Measurements from ENCODE around the gene RAVER1. TPM values are rescaled to one million over a fixed set of nuclear protein-coding genes. Genes with fewer than 3 reads are reported as not detected.

The RAVER1 gene
- total and polyA plus RNA-seq, 9 donors: 1.3 to 50.7 (median 32.3) TPM

GRCh38 chr19:10279737-10280442 lies 53.4 kb downstream of the RAVER1 start:
- Histone ChIP-seq H3K4me3 (no peak overlapping the region), H3K36me3 (no peaks in the 10 kb centered on the region), H3K9me3 (no peaks in the 10 kb centered on the region), H3K4me1 (ENCODE audit: insufficient read depth) (no peaks in the 10 kb centered on the region), H3K27ac (no peak overlapping the region), H3K27me3 (no peaks in the 10 kb centered on the region)
- intact Hi-C loops (cut with DNase I): no loop called here
- DNase-seq: no peak
- 87 to 89% (median 89%) methylated on average over 5 of the region's 5 CpGs for WGBS, 3 donors
- TF ChIP-seq, protein P1, sequence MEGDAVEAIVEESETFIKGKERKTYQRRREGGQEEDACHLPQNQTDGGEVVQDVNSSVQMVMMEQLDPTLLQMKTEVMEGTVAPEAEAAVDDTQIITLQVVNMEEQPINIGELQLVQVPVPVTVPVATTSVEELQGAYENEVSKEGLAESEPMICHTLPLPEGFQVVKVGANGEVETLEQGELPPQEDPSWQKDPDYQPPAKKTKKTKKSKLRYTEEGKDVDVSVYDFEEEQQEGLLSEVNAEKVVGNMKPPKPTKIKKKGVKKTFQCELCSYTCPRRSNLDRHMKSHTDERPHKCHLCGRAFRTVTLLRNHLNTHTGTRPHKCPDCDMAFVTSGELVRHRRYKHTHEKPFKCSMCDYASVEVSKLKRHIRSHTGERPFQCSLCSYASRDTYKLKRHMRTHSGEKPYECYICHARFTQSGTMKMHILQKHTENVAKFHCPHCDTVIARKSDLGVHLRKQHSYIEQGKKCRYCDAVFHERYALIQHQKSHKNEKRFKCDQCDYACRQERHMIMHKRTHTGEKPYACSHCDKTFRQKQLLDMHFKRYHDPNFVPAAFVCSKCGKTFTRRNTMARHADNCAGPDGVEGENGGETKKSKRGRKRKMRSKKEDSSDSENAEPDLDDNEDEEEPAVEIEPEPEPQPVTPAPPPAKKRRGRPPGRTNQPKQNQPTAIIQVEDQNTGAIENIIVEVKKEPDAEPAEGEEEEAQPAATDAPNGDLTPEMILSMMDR (IDR thresholded peaks at IDR 0.05): no peak
- no peak for TF ChIP-seq EP300 (IDR thresholded peaks at IDR 0.05)
- TF ChIP-seq POLR2A (IDR thresholded peaks at IDR 0.05): no peak

GRCh38 chr19:10278935-10279334 lies 54.4 kb downstream of the RAVER1 start:
- WGBS, 3 donors: 96 to 100% (median 96%) methylated on average over 1 of the region's 1 CpG
- no peaks in the 10 kb centered on the region for H3K9me3 ChIP-seq
- no peaks in the 10 kb centered on the region for H3K4me1 ChIP-seq (ENCODE audit: insufficient read depth)
- intact Hi-C loops (cut with DNase I): no loop called here
- no peaks in the 10 kb centered on the region for H3K27me3 ChIP-seq
- H3K27ac ChIP-seq: no peak overlapping the region
- H3K36me3 ChIP-seq: no peaks in the 10 kb centered on the region
- H3K4me3 ChIP-seq: no peak overlapping the region
- TF ChIP-seq EP300 (IDR thresholded peaks at IDR 0.05) (no peak), POLR2A (IDR thresholded peaks at IDR 0.05) (no peak)
- TF ChIP-seq, protein P1 (IDR thresholded peaks at IDR 0.05): no peak
- DNase-seq: no peak

DNA sequence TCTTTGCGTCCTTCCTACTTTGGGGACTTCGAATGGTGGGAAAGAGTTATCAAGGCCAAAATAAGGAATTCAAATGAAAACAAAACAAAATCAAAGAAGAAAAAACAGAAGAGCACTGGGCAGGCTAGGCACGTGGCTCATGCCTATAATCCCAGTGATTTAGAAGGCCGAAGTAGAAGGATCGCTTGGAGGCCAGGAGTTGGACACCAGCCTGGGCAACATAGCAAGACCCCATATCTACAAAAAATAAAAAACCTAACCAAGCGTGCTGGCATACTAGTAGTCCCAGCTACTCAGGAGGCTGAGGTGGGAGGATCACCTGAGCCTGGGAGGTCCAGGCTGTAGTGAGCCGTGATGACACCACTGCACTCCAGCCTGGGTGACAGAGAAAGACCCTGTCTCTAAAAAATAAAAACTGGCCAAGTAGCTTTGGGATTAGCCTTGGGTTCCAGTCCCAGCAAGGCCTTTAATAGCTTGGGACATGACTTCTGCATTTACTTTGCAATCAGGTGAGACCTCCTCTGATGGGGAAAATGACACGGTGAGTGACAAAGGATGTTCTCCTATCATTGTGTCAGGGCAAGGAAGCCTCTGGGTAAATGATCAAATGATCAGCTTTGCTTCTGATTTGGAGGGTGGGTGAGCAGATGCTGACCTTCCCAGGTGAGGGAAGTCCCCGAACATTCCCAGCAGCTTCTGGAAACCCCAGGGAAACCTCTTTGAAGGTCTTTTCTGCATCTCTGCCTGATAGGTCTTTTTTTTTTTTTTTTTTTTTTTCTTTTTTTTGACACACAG lies 55.3 kb downstream of the RAVER1 start:
- intact Hi-C loops (cut with DNase I): no loop called here
- H3K9me3 ChIP-seq: no peaks in the 10 kb centered on the region
- TF ChIP-seq EP300 (IDR thresholded peaks at IDR 0.05): no peak
- TF ChIP-seq, protein P1 (IDR thresholded peaks at IDR 0.05): no peak
- no peak for TF ChIP-seq POLR2A (IDR thresholded peaks at IDR 0.05)
- WGBS, 3 donors: 79 to 89% (median 83%) methylated on average over 9 of the region's 9 CpGs
- no peaks in the 10 kb centered on the region for H3K27me3 ChIP-seq
- no peak overlapping the region for H3K4me3 ChIP-seq
- DNase-seq: no peak
- no peaks in the 10 kb centered on the region for H3K4me1 ChIP-seq (ENCODE audit: insufficient read depth)
- H3K36me3 ChIP-seq: no peaks in the 10 kb centered on the region
- no peak overlapping the region for H3K27ac ChIP-seq

DNA sequence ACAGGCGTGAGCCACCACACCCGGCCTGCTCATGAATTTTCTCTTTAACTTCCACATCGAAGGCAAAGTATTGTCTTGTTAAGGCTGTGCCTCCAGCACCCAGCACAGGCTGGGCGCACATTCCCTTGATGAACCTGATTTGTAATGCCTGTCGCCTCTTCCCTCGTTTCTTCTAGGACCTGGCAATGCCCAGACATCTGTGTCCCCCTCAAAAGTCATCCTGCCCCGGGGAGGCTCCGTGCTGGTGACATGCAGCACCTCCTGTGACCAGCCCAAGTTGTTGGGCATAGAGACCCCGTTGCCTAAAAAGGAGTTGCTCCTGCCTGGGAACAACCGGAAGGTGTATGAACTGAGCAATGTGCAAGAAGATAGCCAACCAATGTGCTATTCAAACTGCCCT lies 58.7 kb downstream of the RAVER1 start:
- TF ChIP-seq EP300 (IDR thresholded peaks at IDR 0.05) (no peak), POLR2A (IDR thresholded peaks at IDR 0.05) (no peak)
- TF ChIP-seq, protein P1 (IDR thresholded peaks at IDR 0.05): no peak
- 85 to 89% (median 87%) methylated on average over 10 of the region's 10 CpGs for whole genome bisulfite sequencing, 3 donors
- H3K27me3 ChIP-seq: no peaks in the 10 kb centered on the region
- no peak overlapping the region for H3K4me3 ChIP-seq
- H3K36me3 ChIP-seq: no peaks in the 10 kb centered on the region
- H3K27ac ChIP-seq: no peak overlapping the region
- no peak for DNase-seq
- peaks cover 8% of the 10 kb centered on the region for H3K4me1 ChIP-seq (ENCODE audit: insufficient read depth)
- intact Hi-C loops (cut with DNase I): no loop called here
- H3K9me3 ChIP-seq: no peaks in the 10 kb centered on the region

Measured in ovary (tissue), 9 donors.